Lower leg skin (tissue), 4 donors: ENCODE results near the gene PRSS21. TPM values are rescaled to one million over a fixed set of nuclear protein-coding genes. Genes with fewer than 3 reads are reported as not detected.

Experiments
- DNase-seq, 2 donors: peaks; one replicate each; pipeline ENCODE4 v3.0.0-alpha.2; 2019; ENCODE audit warnings: low spot score in 2 of 2
- H3K4me3 ChIP-seq: fragments of 200-600 bp; sonication (generic); 2 replicates; pipeline ENCODE4 v1.5.1; 2017; ENCODE audit warnings: mild to moderate bottlenecking, low read depth; ENCODE audit not compliant: poor library complexity, severe bottlenecking
- POLR2A ChIP-seq, 2 donors: fragments of 450-650 bp; IDR thresholded peaks; one replicate each; pipeline ENCODE4 v1.6.1; 2016 to 2017; ENCODE audit warnings: antibody characterized with exemption in 2 of 2, mild to moderate bottlenecking in 1 of 2, moderate library complexity in 1 of 2
- WGBS, 2 donors: methylation state at CpG; one replicate each; pipeline ENCODE4 v1.1.5; 2018; 5-methylcytosine and 5-hydroxymethylcytosine counted together
- intact Hi-C: fragments of 100-400 bp; cut with DNase I; formaldehyde crosslinking; loops from one replicate; pipeline ENCODE4 v1.15.0; 2023; ENCODE audit warnings: low total_unique reads
- total RNA-seq, 4 donors: library from RNA; depleted of rRNA; stranded (reverse); fragments of >200 nt; gene quantifications; one replicate each; pipeline ENCODE4 v1.1.0, GENCODE V29; 2016
- TF ChIP-seq, protein P1 (sequence below), 3 donors: fragments of 450-650 bp; IDR thresholded peaks; one replicate each; pipeline ENCODE4 v1.5.1; 2016; ENCODE audit warnings: antibody characterized with exemption in 3 of 3, mild to moderate bottlenecking in 3 of 3, moderate library complexity in 2 of 3

The PRSS21 gene
- total RNA-seq, 4 donors from 2014 or later, result 0.63 TPM; not detected in 3

DNA sequence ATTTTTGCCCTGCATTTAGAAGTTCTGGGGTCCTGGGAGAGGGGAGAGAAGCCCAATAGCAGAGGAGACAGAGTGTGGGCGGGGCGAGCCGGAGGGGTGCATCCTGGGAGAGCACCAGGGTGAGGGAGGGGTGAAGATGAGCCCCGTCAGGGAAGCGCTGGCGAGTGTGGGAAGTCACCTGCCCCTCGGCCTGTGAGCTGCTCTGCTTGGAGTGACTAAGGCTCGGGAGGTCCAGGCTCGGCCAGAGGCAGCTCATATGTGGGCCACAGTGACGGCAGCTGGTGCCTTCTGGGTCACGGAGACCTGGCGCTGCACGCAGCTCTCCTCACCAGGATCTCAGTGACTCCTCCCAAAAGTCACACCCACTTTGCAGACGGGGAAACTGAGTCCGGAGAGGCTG lies 14.2 kb downstream of the PRSS21 start:
- no peak overlapping the region for H3K4me3 ChIP-seq
- WGBS, 2 donors, result 85 to 89% methylated on average over 14 to 15 of the region's 15 CpGs
- intact Hi-C loops, result no loop called here
- TF ChIP-seq, protein P1, sequence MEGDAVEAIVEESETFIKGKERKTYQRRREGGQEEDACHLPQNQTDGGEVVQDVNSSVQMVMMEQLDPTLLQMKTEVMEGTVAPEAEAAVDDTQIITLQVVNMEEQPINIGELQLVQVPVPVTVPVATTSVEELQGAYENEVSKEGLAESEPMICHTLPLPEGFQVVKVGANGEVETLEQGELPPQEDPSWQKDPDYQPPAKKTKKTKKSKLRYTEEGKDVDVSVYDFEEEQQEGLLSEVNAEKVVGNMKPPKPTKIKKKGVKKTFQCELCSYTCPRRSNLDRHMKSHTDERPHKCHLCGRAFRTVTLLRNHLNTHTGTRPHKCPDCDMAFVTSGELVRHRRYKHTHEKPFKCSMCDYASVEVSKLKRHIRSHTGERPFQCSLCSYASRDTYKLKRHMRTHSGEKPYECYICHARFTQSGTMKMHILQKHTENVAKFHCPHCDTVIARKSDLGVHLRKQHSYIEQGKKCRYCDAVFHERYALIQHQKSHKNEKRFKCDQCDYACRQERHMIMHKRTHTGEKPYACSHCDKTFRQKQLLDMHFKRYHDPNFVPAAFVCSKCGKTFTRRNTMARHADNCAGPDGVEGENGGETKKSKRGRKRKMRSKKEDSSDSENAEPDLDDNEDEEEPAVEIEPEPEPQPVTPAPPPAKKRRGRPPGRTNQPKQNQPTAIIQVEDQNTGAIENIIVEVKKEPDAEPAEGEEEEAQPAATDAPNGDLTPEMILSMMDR (IDR thresholded peaks at IDR 0.05), result no peak
- no peak for TF ChIP-seq POLR2A (IDR thresholded peaks at IDR 0.05)
- no peak for DNase-seq

DNA sequence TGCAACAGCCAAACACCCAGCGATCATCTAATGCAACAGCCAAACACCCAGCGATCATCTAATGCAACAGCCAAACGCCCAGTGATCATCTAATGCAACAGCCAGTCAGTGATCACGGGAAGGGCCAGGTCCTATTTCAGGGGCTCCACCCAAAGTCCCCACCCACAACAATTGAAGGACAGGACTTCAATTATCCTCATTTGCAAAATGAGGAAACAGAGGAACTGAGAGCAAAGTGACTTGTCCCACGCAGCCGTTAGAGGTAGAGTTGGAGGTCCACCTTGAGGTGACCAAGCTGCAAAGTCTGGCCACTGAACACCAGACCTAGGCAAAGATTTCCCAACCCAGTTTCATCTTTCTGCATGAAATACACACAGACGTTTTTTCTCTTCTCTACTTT lies 16.7 kb downstream of the PRSS21 start:
- 53 to 73% methylated on average over 7 of the region's 7 CpGs for WGBS, 2 donors
- intact Hi-C loops, result no loop called here

DNA sequence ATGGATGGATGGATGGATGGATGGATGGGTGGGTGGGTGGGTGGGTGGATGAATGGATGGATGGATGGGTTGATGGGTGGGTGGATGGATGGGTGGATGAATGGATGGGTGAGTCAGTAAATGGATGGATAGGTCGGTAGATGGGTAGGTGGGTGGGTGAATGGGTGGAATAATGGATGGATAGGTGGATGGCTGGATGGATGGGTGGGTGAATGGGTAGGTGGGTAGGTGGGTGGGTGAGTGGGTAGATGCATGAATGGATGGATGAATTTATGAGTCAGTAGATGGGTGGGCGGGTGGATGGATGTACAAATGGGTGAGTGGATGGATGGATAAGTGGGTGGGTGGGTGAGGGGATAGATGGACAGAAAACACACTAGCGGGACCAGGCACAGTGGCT lies 17.9 kb downstream of the PRSS21 start:
- WGBS, 2 donors, result 84 to 87% methylated on average over 3 of the region's 3 CpGs
- TF ChIP-seq, protein P1 (IDR thresholded peaks at IDR 0.05), result no peak
- TF ChIP-seq POLR2A (IDR thresholded peaks at IDR 0.05), result no peak
- DNase-seq, result no peak
- no peak overlapping the region for H3K4me3 ChIP-seq
- intact Hi-C loops, result no loop called here

More for the DNA sequence above, 16.7 kb downstream of the PRSS21 start:
- H3K4me3 ChIP-seq, result no peak overlapping the region
- no peak for DNase-seq
- no peak for TF ChIP-seq POLR2A (IDR thresholded peaks at IDR 0.05)

DNA sequence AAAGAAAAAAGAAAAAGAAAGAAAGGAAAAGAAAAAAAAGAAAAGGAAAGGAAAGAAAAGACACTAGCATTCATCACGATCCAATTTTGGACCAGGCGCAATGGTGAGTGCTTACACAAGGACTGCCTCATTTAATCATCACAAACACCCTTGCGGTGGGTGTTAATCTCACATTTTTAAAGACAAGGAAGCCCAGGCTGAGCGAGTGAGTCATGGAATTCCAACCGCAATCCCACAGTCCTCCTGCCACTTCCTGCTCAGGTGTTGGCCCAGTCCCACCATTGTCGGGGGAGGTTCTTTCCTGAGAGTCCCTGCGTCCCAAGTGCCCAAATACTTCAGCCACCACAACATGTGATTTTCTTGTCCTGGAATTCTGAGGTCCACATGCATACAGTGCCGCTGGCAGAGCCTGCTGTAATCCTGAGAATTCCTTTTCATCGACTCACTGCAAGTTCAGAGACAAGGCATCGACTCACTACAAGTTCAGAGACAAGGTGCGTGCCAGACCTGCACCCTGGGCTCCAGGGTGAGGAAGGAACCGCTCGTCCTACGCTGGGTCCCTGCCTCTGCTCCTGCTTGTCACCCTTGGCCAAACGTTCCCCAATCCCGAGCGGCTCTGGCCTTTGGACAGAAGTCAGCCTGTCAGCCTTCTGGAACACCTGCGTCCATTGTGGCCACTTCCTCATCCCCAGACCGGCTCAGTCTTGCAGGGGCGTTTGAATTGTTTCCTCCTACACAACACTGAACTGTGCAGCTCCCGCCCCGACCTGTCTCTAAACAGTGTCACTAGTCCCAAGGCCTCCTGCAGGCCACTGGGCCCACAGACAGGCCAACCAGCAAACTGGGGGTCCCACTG lies 18.8 kb downstream of the PRSS21 start:
- intact Hi-C loops, result no loop called here
- H3K4me3 ChIP-seq, result no peak overlapping the region
- WGBS, 2 donors, result 37% methylated on average over 17 to 21 of the region's 22 CpGs
- TF ChIP-seq POLR2A (IDR thresholded peaks at IDR 0.05), result no peak
- TF ChIP-seq, protein P1 (IDR thresholded peaks at IDR 0.05), result no peak
- no peak for DNase-seq

DNA sequence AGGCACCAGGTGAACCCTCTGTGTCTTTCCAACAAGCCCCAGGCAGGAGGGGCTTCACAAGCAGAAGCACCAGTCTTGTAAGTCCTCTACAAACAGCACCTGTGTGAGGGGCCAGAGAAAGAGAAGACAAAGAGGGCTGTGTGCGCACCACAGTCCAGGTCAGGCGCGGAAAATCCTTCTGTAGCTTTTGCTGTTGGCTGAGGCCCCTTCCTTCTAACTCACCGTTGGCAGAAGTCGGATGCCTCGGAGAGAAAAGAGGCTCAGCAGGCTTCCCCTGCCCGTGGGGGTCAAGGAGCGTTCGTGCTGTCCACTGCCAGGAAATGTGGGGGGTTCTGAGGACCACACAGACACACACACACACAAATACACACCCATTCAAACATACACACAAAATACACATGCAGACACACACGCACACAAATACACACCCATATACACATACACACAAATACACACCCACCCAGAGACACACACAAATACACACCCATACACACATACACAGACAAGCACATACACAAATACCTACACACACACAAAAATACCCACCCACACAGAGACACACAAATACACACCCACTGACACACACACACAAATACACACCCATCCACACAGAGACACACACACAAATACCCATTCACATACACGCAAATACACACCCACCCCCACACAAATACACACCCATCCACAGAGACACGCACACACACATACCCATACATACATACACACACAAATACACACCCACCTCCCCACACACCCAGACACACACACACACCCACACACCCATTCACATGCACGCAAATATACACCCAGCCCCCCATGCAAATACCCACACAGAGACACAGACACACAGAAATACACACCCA lies 19.8 kb downstream of the PRSS21 start:
- H3K4me3 ChIP-seq, result no peak overlapping the region
- no peak for TF ChIP-seq POLR2A (IDR thresholded peaks at IDR 0.05)
- TF ChIP-seq, protein P1 (IDR thresholded peaks at IDR 0.05), result no peak
- WGBS, 2 donors, result 62 to 71% methylated on average over 13 of the region's 13 CpGs
- intact Hi-C loops, result no loop called here
- no peak for DNase-seq

DNA sequence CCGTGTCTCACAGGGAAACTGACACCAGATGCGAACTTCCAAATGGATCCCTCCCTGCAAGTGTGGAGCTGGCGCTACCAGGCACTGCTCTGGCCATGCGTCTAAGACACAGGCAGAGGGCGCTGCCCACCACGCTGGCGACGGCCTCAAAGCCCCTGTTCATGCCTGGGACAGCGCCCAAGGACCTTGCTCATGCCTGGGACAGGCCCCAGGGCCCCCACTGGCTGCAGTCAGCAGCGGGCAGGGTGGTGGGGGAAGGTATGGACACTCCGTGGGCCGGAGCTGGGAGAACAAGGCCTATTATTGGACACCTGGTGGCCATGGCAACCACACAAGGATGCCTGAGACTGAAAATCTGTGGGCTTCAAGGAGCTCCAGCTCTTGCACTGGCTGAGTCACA lies 21.9 kb downstream of the PRSS21 start:
- 2 to 6% methylated on average over 9 to 10 of the region's 12 CpGs for WGBS, 2 donors
- no peak for DNase-seq
- intact Hi-C loops, result no loop called here
- H3K4me3 ChIP-seq, result no peak overlapping the region
- TF ChIP-seq POLR2A (IDR thresholded peaks at IDR 0.05), result no peak
- TF ChIP-seq, protein P1 (IDR thresholded peaks at IDR 0.05), result no peak
